MCF 10A (cell line): Measurements from ENCODE around the gene SLC7A5. TPM values are rescaled to one million over a fixed set of nuclear protein-coding genes. Genes with fewer than 3 reads are reported as not detected.
A peak's percentile ranks its signal among the peaks of the same experiment; 100 is the strongest.
"Not testable (repeated sequence)": the region's sequence is repeated elsewhere in the genome, so short reads cannot be mapped to it uniquely, and the experiment has no call there.

Source experiments
- BruUV-seq: library from RNA; stranded (reverse); fragments of 400-500 nt; replicated peaks from 2 replicates; lab custom pipeline; 2021; lab: Mats Ljungman, UMichigan
- CTCF ChIA-PET: fragments of 300-600 bp; sonication (Branson Sonifier 250); formaldehyde crosslinking; extraction: SDS; loops from one replicate; lab custom pipeline; 2021; ENCODE audit warnings: antibody characterized with exemption, inconsistent platforms; lab: Yijun Ruan, JAX
- POLR2A ChIA-PET: fragments of 300-600, 350-650 bp; sonication (Branson Sonifier 250); formaldehyde crosslinking; extraction: SDS; loops from one replicate; lab custom pipeline; 2020; ENCODE audit warnings: antibody characterized with exemption, inconsistent platforms; lab: Yijun Ruan, JAX
- DNase-seq: peaks from one replicate; pipeline ENCODE4 v3.0.0-alpha.2; 2018; ENCODE audit not compliant: unreplicated experiment
- H3K27ac Mint-ChIP-seq: one replicate; pipeline ENCODE4 v1.8.0; 2022; ENCODE audit warnings: mild to moderate bottlenecking, low read depth, mixed read lengths; ENCODE audit not compliant: unreplicated experiment
- H3K27me3 Mint-ChIP-seq: one replicate; pipeline ENCODE4 v1.8.0; 2022; ENCODE audit warnings: mixed read lengths; ENCODE audit not compliant: insufficient read depth, unreplicated experiment
- H3K36me3 Mint-ChIP-seq: one replicate; pipeline ENCODE4 v1.8.0; 2022; ENCODE audit warnings: mild to moderate bottlenecking, moderate library complexity, mixed read lengths; ENCODE audit not compliant: insufficient read depth, unreplicated experiment
- H3K4me1 Mint-ChIP-seq: one replicate; pipeline ENCODE4 v1.8.0; 2022; ENCODE audit warnings: mixed read lengths; ENCODE audit not compliant: insufficient read depth, unreplicated experiment
- H3K4me3 Mint-ChIP-seq: one replicate; pipeline ENCODE4 v1.8.0; 2022; ENCODE audit warnings: mild to moderate bottlenecking, moderate library complexity, mixed read lengths; ENCODE audit not compliant: unreplicated experiment
- H3K9me3 Mint-ChIP-seq: one replicate; pipeline ENCODE4 v1.8.0; 2022; ENCODE audit warnings: mixed read lengths; ENCODE audit not compliant: unreplicated experiment
- intact Hi-C: fragments of 100-400 bp; cut with micrococcal nuclease; formaldehyde crosslinking; loops from 2 replicates; pipeline ENCODE4 v1.14.1; 2022
- total RNA-seq: library from RNA; stranded (reverse); gene quantifications from 2 replicates; pipeline ENCODE4 v1.2.3, GENCODE V29; 2022
- TF ChIP-seq, protein P1 (sequence below): fragments of 200-600 bp; IDR thresholded peaks from one replicate; pipeline ENCODE4 v1.8.0; 2022; ENCODE audit warnings: antibody characterized with exemption, mild to moderate bottlenecking; ENCODE audit not compliant: unreplicated experiment

SLC7A5 gene
- total RNA-seq, 1 experiment from 2014 or later: 1,007 TPM

DNA sequence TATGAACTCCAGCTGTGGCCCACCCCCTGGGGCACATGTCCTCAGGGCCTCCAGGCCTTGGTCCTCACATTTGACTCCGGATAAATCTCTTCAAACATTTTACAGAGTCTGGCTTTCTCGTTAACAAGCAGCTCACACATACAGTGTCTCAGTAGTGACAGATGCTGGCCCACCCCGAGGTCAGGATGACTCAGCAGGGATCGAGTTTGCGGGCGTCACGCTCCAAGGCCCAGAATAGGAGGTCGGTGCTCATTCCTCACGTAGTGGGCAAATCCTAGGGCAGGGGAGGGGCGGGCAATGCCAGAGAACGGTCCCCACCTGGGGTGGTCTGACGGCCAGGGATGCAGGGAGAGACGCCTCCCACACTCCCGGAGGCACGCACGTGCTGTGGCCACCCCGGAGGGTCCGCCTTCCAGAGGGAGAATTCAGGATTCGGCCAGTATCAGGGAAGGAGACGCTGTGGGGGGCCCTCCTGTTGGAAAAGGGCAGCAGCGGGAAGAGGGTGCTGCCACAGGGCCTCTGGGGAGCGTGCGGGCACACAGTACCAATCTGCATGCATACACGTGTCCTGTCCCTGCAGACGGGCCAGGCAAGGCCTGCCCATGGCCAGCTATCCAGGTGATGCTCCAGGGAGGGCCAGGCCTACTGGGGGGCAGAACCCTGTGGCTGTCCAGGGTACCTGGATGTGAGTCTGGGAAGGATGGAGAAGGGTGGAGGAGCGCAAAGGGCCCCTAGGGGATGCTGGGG, 8.6 kb downstream of the SLC7A5 start:
- peaks cover 38% of the 10 kb centered on the region for H3K4me1 Mint-ChIP-seq
- intact Hi-C loops: no loop called here
- ChIA-PET POLR2A (interaction anchor here (2.1 to 14.0 kb wide), 5 partner anchors 6 to 71 kb away, joined by 9 to 220 read pairs (median 9); partner anchors contain the start of gene SLC7A5), CTCF (interaction anchor here (0.5 to 1.8 kb wide), 5 partner anchors 9 to 91 kb away, joined by 3 to 8 read pairs (median 4); no protein-coding TSS in a partner anchor)
- peak; percentile 72 for DNase-seq
- peak overlapping the region; percentile 67 for H3K4me3 Mint-ChIP-seq
- peaks cover 84% of the 10 kb centered on the region for H3K36me3 Mint-ChIP-seq
- no peaks in the 10 kb centered on the region for H3K27me3 Mint-ChIP-seq
- no TSS peak for BruUV-seq
- TF ChIP-seq, protein P1, sequence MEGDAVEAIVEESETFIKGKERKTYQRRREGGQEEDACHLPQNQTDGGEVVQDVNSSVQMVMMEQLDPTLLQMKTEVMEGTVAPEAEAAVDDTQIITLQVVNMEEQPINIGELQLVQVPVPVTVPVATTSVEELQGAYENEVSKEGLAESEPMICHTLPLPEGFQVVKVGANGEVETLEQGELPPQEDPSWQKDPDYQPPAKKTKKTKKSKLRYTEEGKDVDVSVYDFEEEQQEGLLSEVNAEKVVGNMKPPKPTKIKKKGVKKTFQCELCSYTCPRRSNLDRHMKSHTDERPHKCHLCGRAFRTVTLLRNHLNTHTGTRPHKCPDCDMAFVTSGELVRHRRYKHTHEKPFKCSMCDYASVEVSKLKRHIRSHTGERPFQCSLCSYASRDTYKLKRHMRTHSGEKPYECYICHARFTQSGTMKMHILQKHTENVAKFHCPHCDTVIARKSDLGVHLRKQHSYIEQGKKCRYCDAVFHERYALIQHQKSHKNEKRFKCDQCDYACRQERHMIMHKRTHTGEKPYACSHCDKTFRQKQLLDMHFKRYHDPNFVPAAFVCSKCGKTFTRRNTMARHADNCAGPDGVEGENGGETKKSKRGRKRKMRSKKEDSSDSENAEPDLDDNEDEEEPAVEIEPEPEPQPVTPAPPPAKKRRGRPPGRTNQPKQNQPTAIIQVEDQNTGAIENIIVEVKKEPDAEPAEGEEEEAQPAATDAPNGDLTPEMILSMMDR: no peak
- no peaks in the 10 kb centered on the region for H3K9me3 Mint-ChIP-seq
- H3K27ac Mint-ChIP-seq: peak overlapping the region; percentile 75

DNA sequence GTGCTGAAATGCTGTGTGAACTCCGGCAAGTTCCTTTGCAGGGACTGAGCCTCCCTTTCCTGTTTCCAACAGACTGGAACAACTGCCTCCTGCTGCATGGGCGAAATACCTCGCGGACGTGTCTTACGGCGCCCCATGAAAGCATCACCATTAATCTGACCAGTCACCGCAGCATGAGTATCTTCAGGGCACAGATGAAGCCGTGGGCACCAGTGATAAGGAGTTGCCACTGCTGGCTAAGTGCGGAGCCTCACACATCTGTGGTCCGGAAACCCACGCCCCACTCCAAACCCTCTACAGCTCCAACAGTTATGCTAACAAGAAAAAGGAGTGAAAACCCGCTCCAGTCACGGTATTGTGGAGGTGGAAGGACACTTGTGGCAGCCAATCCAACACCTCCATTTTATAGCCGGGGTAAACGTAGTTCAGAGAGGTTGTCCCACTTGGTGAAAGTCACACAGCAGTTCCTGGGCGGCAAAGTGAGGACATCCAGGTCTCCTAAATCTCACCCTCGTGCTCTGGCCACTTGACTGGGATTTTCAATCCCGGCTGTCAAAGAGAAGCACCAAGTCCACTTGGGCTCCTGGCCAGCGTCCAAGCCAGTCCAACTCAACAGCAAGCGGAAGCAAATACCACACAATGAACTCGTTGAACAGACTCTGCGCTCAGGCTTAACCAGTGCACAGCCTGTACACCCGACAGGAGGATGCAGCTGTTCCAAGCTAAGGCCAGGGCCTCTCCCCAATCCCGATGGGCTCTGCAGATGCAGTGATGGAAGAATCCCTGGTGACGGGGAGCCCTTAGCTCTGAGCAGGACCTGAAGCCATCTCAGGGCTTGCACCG, 10.9 kb downstream of the SLC7A5 start:
- H3K27me3 Mint-ChIP-seq, H3K27ac Mint-ChIP-seq, intact Hi-C loops, H3K9me3 Mint-ChIP-seq, H3K4me3 Mint-ChIP-seq, BruUV-seq: not testable (repeated sequence)
- Mint-ChIP-seq H3K4me1 (peaks cover 39% of the 10 kb centered on the region), H3K36me3 (peaks cover 75% of the 10 kb centered on the region)
- ChIA-PET CTCF (interaction anchor here (0.9 to 1.8 kb wide), 5 partner anchors 9 to 90 kb away, joined by 3 to 8 read pairs (median 5); no protein-coding TSS in a partner anchor), POLR2A (interaction anchor here (0.7 to 14.0 kb wide), 6 partner anchors 8 to 68 kb away, joined by 4 to 220 read pairs (median 9); partner anchors contain the start of gene SLC7A5)
- DNase-seq: peak; percentile 38

DNA sequence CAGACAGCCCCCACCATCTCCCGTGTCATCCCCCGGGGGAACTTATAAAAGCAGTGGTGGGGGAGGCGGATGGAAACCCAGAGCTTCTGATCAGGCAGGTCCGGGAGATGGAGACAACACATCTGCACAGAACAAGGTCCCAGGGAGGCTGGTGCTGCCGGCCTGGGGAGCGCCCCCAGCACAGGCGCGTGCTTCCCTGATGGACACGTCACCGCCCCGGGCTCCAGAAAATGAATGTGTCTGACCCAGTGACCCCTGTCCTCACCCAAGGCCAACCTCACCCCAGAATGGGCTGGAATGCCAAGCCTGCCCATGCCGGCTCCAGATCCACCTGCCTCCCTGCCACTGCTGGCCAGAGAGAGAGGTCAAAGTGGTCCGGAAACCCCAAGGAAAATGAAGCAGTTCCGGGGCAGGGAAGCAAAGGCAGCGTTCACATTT, 12.5 kb downstream of the SLC7A5 start:
- H3K27me3 Mint-ChIP-seq: no peaks in the 10 kb centered on the region
- DNase-seq: no peak
- peaks cover 78% of the 10 kb centered on the region for H3K36me3 Mint-ChIP-seq
- TF ChIP-seq, protein P1: no peak
- intact Hi-C loops: no loop called here
- peak overlapping the region; percentile 16 for H3K4me3 Mint-ChIP-seq
- BruUV-seq: no TSS peak
- H3K27ac Mint-ChIP-seq: peak overlapping the region; percentile 39
- no peaks in the 10 kb centered on the region for H3K9me3 Mint-ChIP-seq
- POLR2A ChIA-PET: interaction anchor here (1.1 to 14.0 kb wide), 6 partner anchors 10 to 369 kb away, joined by 3 to 220 read pairs (median 6); partner anchors contain the start of gene SLC7A5
- peaks cover 40% of the 10 kb centered on the region for H3K4me1 Mint-ChIP-seq
- CTCF ChIA-PET: interaction anchor here (0.5 to 2.9 kb wide), 6 partner anchors 9 to 77 kb away, joined by 3 to 14 read pairs (median 5); no protein-coding TSS in a partner anchor

DNA sequence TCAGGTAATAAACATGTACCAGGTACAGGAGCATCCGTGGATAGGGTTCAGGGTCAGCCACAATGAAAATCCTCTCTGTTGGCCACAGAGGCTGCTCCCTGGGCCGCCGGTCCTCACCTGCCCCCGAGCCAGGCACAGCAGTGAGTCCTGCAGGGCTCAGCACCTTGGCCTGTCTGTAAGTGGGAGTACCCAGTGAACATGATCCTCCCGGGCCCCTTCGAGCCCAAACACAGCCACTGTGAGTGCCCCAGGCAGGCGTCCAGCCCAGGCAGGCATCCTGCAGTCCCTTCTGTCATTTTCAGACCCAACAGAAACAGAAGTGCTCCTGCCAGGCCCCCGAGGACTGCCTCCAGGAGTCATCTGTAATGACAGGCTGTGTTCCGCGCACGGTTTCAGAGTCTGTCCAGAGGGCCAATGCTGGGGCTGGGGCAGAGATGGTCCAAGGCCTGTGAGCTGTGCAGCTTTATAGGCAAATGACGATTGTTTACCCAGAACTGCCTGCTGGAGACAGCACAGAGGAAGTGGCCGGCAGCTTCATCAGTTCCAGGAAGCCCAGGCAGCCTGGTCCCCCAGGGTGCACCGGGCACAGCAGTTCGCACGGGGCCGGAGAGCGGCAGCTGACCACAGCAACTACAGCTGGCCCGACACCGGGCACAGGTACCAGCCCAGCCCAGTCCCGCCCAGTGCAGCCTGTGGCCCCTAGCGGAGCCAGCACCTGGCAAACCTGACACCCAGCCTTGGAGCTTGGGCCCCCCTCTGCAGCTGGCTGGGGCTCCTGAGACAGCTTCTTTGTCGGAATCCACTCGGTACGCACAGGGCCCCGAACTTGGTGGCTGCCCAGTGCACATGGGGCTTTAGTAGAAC, 13.2 kb downstream of the SLC7A5 start:
- TF ChIP-seq, protein P1: no peak
- CTCF ChIA-PET: interaction anchor here (0.5 to 2.9 kb wide), 4 partner anchors 15 to 77 kb away, joined by 3 to 14 read pairs (median 4); no protein-coding TSS in a partner anchor
- H3K27ac Mint-ChIP-seq: peak overlapping the region; percentile 39
- H3K36me3 Mint-ChIP-seq: peaks cover 84% of the 10 kb centered on the region
- no peaks in the 10 kb centered on the region for H3K9me3 Mint-ChIP-seq
- H3K27me3 Mint-ChIP-seq: no peaks in the 10 kb centered on the region
- BruUV-seq: no TSS peak
- POLR2A ChIA-PET: interaction anchor here (1.1 to 14.0 kb wide), 5 partner anchors 11 to 77 kb away, joined by 3 to 220 read pairs (median 8); partner anchors contain the start of gene SLC7A5
- DNase-seq: no peak
- intact Hi-C loops: no loop called here
- H3K4me1 Mint-ChIP-seq: peaks cover 42% of the 10 kb centered on the region
- H3K4me3 Mint-ChIP-seq: no peak overlapping the region
